HCT116 (cell line): ENCODE data around the gene DAGLA. TPM values are rescaled to one million over a fixed set of nuclear protein-coding genes. Genes with fewer than 3 reads are reported as not detected.

Source experiments
- ATAC-seq: fragments of 200-7000 bp; cut with Tn5 transposase; 2 replicates; pipeline ENCODE4 v1.9.1; 2020; ENCODE audit warnings: mild to moderate bottlenecking, moderate library complexity
- BruUV-seq: library from RNA; stranded (reverse); fragments of 400-500 nt; replicated peaks from 2 replicates; lab custom pipeline; 2021; lab: Mats Ljungman, UMichigan
- CTCF ChIA-PET: fragments of 300-600 bp; sonication (Branson Sonifier 250); formaldehyde crosslinking; loops from one replicate; lab custom pipeline; 2021; ENCODE audit warnings: antibody characterized with exemption; lab: Charles Lee
- POLR2A ChIA-PET: fragments of 300-600, 350-600 bp; sonication (Branson Sonifier 250); formaldehyde crosslinking; loops from one replicate; lab custom pipeline; 2021; ENCODE audit warnings: antibody characterized with exemption; lab: Charles Lee
- RAD21 ChIA-PET, 2 experiments: fragments of 300-600 bp; sonication (Branson Sonifier 250); formaldehyde crosslinking; loops; one replicate each; lab custom pipeline; 2023; ENCODE audit warnings: low total read pairs in 2 of 2; ENCODE audit not compliant: uncharacterized antibody in 2 of 2, unreplicated experiment in 2 of 2, low non-redundant PET in 1 of 2; lab: Charles Lee
- DNase-seq: peaks from one replicate; pipeline ENCODE4 v3.0.0-alpha.2; 2010; ENCODE audit warnings: low read depth, low spot score
- H2AFZ ChIP-seq: fragments of 200-600 bp; shearing (Covaris generic), sonication (generic); 2 replicates; pipeline ENCODE4 v1.6.1; 2017; ENCODE audit warnings: low read depth, mixed run types, mixed read lengths, antibody characterized with exemption, low read length; ENCODE audit not compliant: poor library complexity, severe bottlenecking
- H3K27ac ChIP-seq: 2 replicates; pipeline ENCODE4 v1.5.1; 2012; ENCODE audit warnings: low read depth, low read length
- H3K27me3 ChIP-seq: fragments of 200-600 bp; sonication (generic); 2 replicates; pipeline ENCODE4 v1.6.1; 2016; ENCODE audit warnings: mixed run types, low read length, mixed read lengths; ENCODE audit not compliant: insufficient read depth
- H3K36me3 ChIP-seq, 2 experiments: fragments of 200-500 bp in 1 of 2; fragments of 200-600 bp in 1 of 2; sonication (Bioruptor generic) in 1 of 2; sonication (generic) in 1 of 2; 2 replicates each; pipeline versions ENCODE4 v1.5.1 to v1.6.1; 2014 to 2016; ENCODE audit warnings: low read length in 2 of 2, inconsistent platforms in 1 of 2, mixed read lengths in 1 of 2, mixed run types in 1 of 2; ENCODE audit not compliant: insufficient read depth in 2 of 2, control insufficient read depth in 1 of 2
- H3K4me1 ChIP-seq, 2 experiments: fragments of 200-600 bp in 1 of 2; sonication (generic) in 1 of 2; 2 replicates each; pipeline versions ENCODE4 v1.5.1 to v1.6.1; 2012 to 2017; ENCODE audit warnings: low read length in 2 of 2, inconsistent platforms in 1 of 2, mild to moderate bottlenecking in 1 of 2, mixed read lengths in 1 of 2, mixed run types in 1 of 2, moderate library complexity in 1 of 2; ENCODE audit not compliant: insufficient read depth in 2 of 2, control insufficient read depth in 1 of 2
- H3K4me2 ChIP-seq: fragments of 200-600 bp; sonication (generic); 2 replicates; pipeline ENCODE4 v1.6.1; 2017; ENCODE audit warnings: mixed run types, low read length, mixed read lengths
- H3K4me3 ChIP-seq, 2 experiments: fragments of 200-600 bp in 1 of 2; sonication (generic) in 1 of 2; replicated peaks in 1 of 2; 2 replicates each; pipeline ENCODE4 v1.5.1; 2011 to 2016; ENCODE audit warnings: low read length in 2 of 2, control low read depth in 1 of 2, low read depth in 1 of 2, mild to moderate bottlenecking in 1 of 2, mixed read lengths in 1 of 2, mixed run types in 1 of 2
- H3K79me2 ChIP-seq: fragments of 200-600 bp; sonication (generic); 2 replicates; pipeline ENCODE4 v1.6.1; 2017; ENCODE audit warnings: mild to moderate bottlenecking, mixed run types, low read length, moderate library complexity, mixed read lengths; ENCODE audit not compliant: insufficient read depth
- H3K9ac ChIP-seq: fragments of 200-600 bp; sonication (generic); 2 replicates; pipeline ENCODE4 v1.6.1; 2016; ENCODE audit warnings: low read length, mixed read lengths
- H3K9me2 ChIP-seq: fragments of 200-600 bp; sonication (generic), shearing (Covaris generic); 2 replicates; pipeline ENCODE4 v1.6.1; 2017; ENCODE audit warnings: mixed run types, mild to moderate bottlenecking, moderate library complexity; ENCODE audit not compliant: insufficient read depth
- H3K9me3 ChIP-seq, 2 experiments: fragments of 200-500 bp in 1 of 2; fragments of 200-600 bp in 1 of 2; sonication (Bioruptor generic) in 1 of 2; sonication (generic) in 1 of 2; 2 replicates each; pipeline ENCODE4 v1.6.1; 2014 to 2017; ENCODE audit warnings: low read length in 2 of 2, mixed read lengths in 2 of 2, inconsistent platforms in 1 of 2, low read depth in 1 of 2, mild to moderate bottlenecking in 1 of 2, mixed run types in 1 of 2, moderate library complexity in 1 of 2; ENCODE audit not compliant: control insufficient read depth in 1 of 2, insufficient read depth in 1 of 2
- H4K20me1 ChIP-seq: fragments of 200-600 bp; sonication (generic), shearing (Covaris generic); 2 replicates; pipeline ENCODE4 v1.6.1; 2017; ENCODE audit warnings: mixed run types, mild to moderate bottlenecking, moderate library complexity; ENCODE audit not compliant: insufficient read depth
- EGR1 ChIP-seq: IDR thresholded peaks from 2 replicates; pipeline ENCODE4 v1.6.1; 2012; ENCODE audit warnings: low read depth
- FOSL1 ChIP-seq: IDR thresholded peaks from 2 replicates; pipeline ENCODE4 v1.6.1; 2012; ENCODE audit warnings: low read depth
- JUND ChIP-seq: IDR thresholded peaks from 2 replicates; pipeline ENCODE4 v1.6.1; 2012
- MAX ChIP-seq: IDR thresholded peaks from 2 replicates; pipeline ENCODE4 v1.6.1; 2012
- POLR2AphosphoS5 ChIP-seq: IDR thresholded peaks from 2 replicates; pipeline ENCODE4 v1.6.1; 2011; ENCODE audit warnings: mild to moderate bottlenecking, low read depth, low read length, moderate library complexity
- RAD21 ChIP-seq: IDR thresholded peaks from 2 replicates; pipeline ENCODE4 v1.6.1; 2012; ENCODE audit warnings: low read depth, mild to moderate bottlenecking
- REST ChIP-seq: IDR thresholded peaks from 2 replicates; pipeline ENCODE4 v1.6.1; 2012; ENCODE audit warnings: low read depth
- TCF7L2 ChIP-seq: IDR thresholded peaks from 2 replicates; pipeline ENCODE4 v1.7.0; 2011; ENCODE audit warnings: borderline replicate concordance, inconsistent platforms; ENCODE audit not compliant: insufficient read depth, insufficient read length; ENCODE audit errors: extremely low read depth
- YY1 ChIP-seq: IDR thresholded peaks from 2 replicates; pipeline ENCODE4 v1.6.1; 2011; ENCODE audit warnings: low read length, low read depth, moderate library complexity, mild to moderate bottlenecking; ENCODE audit not compliant: insufficient replicate concordance; ENCODE audit errors: extremely low read depth
- ZNF274 ChIP-seq: fragments of 200-500 bp; sonication (Bioruptor generic); IDR thresholded peaks from 2 replicates; pipeline ENCODE4 v1.6.1; 2014; ENCODE audit warnings: mild to moderate bottlenecking, low read depth, low read length, inconsistent platforms
- intact Hi-C: fragments of 100-400 bp; cut with micrococcal nuclease; formaldehyde crosslinking; loops from 2 replicates; pipeline ENCODE4 v1.10.0; 2022
- total RNA-seq: library from RNA; stranded (reverse); gene quantifications from one replicate; pipeline ENCODE4 v1.2.1, GENCODE V29; 2021; ENCODE audit not compliant: unreplicated experiment
- TF ChIP-seq, protein P1 (sequence below), 3 experiments: fragments of 200-600 bp in 1 of 3; sonication (generic) in 1 of 3; IDR thresholded peaks in 2 of 3; conservative IDR thresholded peaks in 1 of 3; 2 replicates each; pipeline ENCODE4 v1.5.1; 2012 to 2017; ENCODE audit warnings: low read depth in 2 of 3, low read length in 2 of 3, antibody characterized with exemption in 1 of 3, borderline replicate concordance in 1 of 3, control low read depth in 1 of 3, mild to moderate bottlenecking in 1 of 3, mixed read lengths in 1 of 3, mixed run types in 1 of 3, moderate library complexity in 1 of 3; ENCODE audit not compliant: insufficient read depth in 1 of 3

The DAGLA gene
- total RNA-seq, 1 experiment from 2014 or later: 2.7 TPM

DNA sequence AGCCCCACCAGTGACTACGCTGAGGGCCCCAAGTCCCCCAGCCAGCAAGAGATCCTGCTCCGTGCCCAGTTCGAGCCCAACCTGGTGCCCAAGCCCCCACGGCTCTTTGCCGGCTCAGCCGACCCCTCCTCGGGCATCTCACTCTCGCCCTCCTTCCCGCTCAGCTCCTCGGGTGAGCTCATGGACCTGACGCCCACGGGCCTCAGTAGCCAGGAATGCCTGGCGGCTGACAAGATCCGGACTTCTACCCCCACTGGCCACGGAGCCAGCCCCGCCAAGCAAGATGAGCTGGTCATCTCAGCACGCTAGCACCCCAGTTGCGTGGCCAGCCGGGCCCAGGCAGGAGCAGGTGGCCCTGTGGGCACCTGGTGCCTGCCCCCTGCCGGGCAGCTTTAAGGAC lies 64.0 kb downstream of the DAGLA start:
- RAD21 ChIA-PET: no interaction called here
- CTCF ChIA-PET: interaction anchor here (1.7 to 2.8 kb wide), 2 partner anchors 11 to 14 kb away, joined by 5 to 13 read pairs; no protein-coding TSS in a partner anchor
- TF ChIP-seq EGR1 (no peak), MAX (no peak), JUND (no peak), REST (no peak), ZNF274 (no peak), TCF7L2 (no peak), RAD21 (no peak), POLR2AphosphoS5 (no peak), FOSL1 (no peak), YY1 (no peak)
- TF ChIP-seq, protein P1, sequence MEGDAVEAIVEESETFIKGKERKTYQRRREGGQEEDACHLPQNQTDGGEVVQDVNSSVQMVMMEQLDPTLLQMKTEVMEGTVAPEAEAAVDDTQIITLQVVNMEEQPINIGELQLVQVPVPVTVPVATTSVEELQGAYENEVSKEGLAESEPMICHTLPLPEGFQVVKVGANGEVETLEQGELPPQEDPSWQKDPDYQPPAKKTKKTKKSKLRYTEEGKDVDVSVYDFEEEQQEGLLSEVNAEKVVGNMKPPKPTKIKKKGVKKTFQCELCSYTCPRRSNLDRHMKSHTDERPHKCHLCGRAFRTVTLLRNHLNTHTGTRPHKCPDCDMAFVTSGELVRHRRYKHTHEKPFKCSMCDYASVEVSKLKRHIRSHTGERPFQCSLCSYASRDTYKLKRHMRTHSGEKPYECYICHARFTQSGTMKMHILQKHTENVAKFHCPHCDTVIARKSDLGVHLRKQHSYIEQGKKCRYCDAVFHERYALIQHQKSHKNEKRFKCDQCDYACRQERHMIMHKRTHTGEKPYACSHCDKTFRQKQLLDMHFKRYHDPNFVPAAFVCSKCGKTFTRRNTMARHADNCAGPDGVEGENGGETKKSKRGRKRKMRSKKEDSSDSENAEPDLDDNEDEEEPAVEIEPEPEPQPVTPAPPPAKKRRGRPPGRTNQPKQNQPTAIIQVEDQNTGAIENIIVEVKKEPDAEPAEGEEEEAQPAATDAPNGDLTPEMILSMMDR (IDR thresholded peaks at IDR 0.05 in 2 of 3, conservative IDR thresholded peaks at IDR 0.05 in 1 of 3; ENCODE audit: borderline replicate concordance in 1 of 3, insufficient read depth in 1 of 3, low read depth in 2 of 3, low read length in 2 of 3): no peak
- Histone ChIP-seq H3K4me3 (no peak overlapping the region), H3K36me3 (no peaks in the 10 kb centered on the region), H3K4me2 (no peak overlapping the region), H3K9me3 (no peaks in the 10 kb centered on the region), H4K20me1 (no peaks in the 10 kb centered on the region), H2AFZ (no peak overlapping the region), H3K27ac (no peak overlapping the region), H3K27me3 (no peaks in the 10 kb centered on the region), H3K79me2 (no peaks in the 10 kb centered on the region), H3K9me2 (no peaks in the 10 kb centered on the region), H3K9ac (no peak overlapping the region), H3K4me1 (peaks cover 3 to 11% of the 10 kb centered on the region in 2 experiments; a peak in 2 of 4 replicates)
- DNase-seq (no peak), ATAC-seq (no peak)
- intact Hi-C loops: no loop called here
- POLR2A ChIA-PET: no interaction called here
- BruUV-seq: no TSS peak
